ENCODE results near the gene BCAS3.
"Not testable (repeated sequence)": the region's sequence is repeated elsewhere in the genome, so short reads cannot be mapped to it uniquely, and the experiment has no call there.

BCAS3 gene

DNA sequence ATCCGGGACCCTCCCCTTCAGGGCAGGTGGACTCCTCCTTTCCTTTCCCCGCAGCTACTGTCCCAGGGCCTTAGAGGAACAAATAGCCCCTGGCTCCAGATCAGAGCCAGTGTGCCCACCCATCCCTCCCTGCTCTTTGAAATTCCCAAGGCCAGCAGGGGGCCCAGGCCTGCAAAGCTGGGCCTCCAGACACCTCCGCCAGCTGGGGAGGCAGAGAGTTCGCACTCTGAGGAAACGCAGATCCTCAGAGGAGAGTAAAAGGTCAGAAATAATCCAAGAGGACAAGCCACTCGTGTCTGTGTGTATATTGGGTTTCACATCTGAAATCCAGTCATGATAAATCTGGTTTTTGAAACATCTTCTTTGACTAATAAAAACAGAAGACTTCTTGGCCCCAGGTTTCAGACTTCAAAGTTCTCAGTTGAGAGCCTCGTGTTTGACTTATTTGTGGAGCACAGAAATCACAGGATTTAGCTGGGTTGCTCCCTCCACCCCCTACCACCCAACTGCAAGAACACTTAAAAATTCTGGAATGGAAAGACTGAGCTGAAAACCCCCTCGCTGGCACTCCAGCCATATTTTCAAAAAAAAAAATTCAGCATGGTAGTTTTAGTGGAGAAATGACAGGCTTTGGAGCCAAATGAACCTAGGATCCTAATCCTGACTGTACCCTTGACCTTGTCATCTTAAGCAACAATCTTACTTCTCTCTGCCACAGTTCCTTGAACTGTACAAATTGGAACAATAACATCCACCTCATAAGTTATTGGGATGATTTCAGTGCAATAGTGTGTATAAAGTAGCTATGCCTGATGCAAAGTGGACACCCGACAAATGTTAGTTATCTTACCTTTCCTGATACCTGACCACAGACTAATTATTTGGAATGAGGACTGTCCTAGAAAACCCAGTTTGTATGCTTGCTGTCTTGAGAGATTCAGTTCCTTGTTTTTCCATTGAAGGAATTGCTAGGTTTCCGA lies 677.5 kb downstream of the BCAS3 start:
- DNase-seq = no peak

DNA sequence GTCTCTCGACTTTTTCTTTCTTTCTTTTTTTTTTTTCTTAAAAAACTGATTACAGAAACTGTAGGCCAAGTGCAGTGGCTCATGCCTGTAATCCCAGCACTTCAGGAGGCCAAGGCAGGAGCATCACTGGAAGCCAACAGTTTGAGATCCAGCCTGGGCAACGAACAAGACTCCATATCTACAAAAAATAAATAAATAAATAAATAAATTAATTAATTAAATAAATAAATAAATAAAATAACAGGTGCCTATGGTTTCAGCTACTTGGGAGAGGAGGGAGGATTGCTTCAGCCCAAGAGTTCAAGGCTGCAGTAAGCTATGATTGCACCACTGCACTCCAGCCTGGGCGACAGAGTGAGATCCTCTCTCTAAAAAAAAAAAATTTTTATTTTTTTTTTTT lies 679.4 kb downstream of the BCAS3 start:
- DNase-seq = not testable (repeated sequence)

DNA sequence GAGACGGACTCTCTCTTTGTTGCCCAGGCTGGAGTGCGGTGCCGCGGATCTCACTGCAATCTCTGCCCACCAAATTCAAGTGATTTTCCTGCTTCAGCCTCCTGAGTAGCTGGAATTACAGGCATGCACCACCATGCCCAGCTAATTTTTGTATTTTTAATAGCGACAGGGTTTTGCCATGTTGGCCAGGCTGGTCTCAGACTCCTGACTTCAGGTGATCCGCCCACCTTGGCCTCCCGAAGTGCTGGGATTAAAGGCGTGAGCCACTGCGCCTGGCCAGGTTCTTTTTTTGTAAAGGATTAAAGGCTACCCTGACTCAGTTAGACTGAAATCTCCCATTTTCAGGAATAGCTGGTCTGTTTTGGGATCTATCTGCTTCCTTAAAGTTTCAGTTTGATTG lies 681.9 kb downstream of the BCAS3 start:
- DNase-seq = not testable (repeated sequence)

GRCh38 chr17:61360318-61360943 lies 682.8 kb downstream of the BCAS3 start:
- DNase-seq = no peak

DNA sequence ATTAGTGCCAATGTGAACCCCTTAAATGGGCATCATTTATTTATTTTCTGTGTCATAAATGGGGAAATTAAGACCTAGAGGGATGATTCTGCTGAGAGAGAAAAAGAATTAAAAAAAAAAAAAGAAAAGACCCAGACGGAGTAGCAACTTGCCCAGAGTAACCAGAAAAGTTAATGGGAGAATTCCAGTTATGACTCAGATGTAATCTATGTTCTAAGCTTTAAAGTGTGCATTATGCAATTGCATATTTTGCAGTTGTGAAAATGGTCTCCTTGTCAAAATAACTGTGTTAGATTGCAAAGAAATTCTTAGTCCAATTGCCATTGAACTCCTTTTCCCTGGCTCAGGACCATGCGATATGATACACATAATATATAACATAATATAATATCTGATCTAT lies 683.4 kb downstream of the BCAS3 start:
- no peak for DNase-seq

DNA sequence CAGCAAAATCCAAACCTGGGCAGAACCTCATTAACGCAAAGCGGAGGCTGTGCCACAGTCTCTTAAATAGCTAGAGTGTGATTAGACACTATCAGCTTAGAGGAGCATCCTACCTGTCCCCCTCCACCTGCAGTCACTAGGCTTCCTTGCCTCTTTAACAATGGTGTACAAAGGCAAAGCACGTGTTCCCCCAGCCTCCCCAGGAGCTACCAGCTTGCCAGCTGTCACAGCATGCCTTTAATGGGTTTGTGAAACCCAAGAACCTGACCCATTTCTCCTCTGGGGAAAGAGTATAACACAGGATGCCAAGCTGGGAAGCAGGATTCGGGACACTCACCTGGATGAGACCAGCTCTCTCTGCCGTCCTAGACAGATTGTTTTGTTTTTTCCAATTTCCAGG lies 684.7 kb downstream of the BCAS3 start:
- DNase-seq = no peak

- DNase-seq = no peak
Measured at GRCh38 chr17:61362852-61363600, 685.4 kb downstream of the BCAS3 start.

DNA sequence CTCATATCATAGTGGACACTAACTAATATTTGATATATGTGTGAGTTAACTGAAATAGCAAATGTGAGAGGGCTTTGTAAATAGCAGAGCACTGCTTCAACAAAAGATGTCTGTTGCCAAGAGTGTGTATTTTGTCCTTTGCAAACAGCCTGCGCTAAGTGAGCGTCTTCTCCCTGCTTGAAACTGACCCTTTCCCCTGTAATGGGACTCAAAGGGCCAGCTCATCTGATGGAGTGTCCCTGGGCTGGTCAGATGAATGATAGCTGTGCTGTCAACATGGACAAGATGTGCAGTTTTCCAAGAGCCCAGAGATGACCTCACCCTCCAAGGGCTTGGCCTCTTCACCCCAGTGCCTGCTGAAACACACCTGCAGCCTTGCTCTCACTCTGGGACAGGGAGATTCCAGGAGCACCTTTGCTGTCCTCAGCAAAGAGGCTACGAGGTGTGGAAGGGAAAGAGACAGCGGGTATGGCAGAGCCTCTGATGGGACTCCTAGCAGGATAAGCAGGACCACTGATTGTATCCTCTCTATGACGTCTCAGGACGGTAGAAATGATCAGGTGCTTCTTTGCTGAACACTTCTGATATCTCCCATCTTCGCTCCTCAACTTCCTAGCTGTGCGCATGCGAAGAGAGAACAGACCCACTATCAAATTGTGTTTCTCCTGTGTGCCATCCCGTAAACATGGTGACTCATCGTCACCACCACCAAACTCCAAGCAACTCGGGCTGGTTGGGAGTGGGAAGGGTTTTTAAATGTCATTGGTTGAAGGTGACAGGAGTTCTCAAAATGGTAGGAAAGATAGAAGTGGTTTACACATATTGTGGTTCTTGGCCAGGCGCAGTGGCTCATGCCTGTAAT lies 686.2 kb downstream of the BCAS3 start:
- DNase-seq = no peak

GRCh38 chr17:61364463-61364846 lies 686.8 kb downstream of the BCAS3 start:
- no peak for DNase-seq

- peak in 1 of 2 experiments; percentile 31 for DNase-seq
Measured at GRCh38 chr17:61366076-61366714, 688.5 kb downstream of the BCAS3 start.

DNA sequence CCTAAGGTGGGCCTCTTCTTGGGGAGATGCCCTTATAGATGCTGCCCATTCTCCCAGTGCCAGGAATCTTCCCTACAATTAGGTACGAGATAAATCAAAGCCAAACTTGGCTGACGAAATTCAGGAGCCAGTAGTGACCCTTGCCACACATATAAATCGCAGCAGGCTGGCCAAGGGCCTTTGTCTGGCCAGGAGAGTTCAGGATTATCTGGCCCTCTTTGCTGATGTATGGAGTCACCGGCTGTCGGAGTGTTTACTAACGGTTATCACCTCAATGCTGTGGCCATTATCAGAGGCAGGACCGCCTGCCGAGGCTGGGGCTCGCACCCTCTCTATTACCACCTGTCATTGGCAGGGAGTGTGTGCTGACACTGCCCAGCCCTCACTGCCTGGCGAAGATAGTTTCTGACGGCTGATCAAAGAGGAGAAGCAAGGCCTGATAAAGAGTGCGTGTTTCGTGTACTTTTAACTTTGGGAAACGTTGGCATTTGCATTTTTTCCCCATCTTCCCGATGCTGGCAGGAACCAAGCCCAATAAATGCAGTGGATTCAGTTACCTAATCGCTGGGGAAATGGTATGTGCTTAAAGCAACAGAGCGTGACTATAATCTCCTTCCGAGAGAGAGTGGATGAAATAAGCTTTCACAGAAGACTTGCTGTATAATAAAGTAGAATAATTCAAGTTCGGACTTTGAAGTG lies 689.2 kb downstream of the BCAS3 start:
- peak; percentile 64 to 65 for DNase-seq

GRCh38 chr17:61368049-61368831 lies 690.6 kb downstream of the BCAS3 start:
- DNase-seq = no peak

GRCh38 chr17:61368832-61369450 lies 691.3 kb downstream of the BCAS3 start:
- DNase-seq = no peak

- DNase-seq = no peak
Measured at GRCh38 chr17:61369751-61370150, 692.1 kb downstream of the BCAS3 start.

- no peak for DNase-seq
Measured at GRCh38 chr17:61371179-61371578, 693.5 kb downstream of the BCAS3 start.

GRCh38 chr17:61371606-61372005 lies 694.0 kb downstream of the BCAS3 start:
- no peak for DNase-seq

DNA sequence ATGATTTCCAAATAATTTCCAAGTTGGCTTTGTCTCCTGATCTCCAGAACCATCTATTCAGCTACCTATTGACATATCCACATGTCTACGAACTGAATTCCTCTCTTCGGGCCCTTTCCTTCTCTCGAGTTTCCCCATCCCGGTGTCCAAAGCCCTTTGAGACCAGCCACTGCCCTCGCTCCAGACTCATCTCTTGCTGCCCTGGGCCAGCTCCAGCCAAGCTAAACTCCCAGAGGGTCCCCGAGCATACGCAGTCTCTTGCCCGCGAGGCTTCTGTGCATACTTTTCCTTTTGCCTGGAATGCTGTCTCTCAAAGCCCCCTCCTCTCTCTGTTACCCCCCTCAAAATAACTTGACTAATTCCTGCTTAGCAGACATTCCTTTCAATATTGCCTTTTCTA lies 694.8 kb downstream of the BCAS3 start:
- DNase-seq = no peak

DNA sequence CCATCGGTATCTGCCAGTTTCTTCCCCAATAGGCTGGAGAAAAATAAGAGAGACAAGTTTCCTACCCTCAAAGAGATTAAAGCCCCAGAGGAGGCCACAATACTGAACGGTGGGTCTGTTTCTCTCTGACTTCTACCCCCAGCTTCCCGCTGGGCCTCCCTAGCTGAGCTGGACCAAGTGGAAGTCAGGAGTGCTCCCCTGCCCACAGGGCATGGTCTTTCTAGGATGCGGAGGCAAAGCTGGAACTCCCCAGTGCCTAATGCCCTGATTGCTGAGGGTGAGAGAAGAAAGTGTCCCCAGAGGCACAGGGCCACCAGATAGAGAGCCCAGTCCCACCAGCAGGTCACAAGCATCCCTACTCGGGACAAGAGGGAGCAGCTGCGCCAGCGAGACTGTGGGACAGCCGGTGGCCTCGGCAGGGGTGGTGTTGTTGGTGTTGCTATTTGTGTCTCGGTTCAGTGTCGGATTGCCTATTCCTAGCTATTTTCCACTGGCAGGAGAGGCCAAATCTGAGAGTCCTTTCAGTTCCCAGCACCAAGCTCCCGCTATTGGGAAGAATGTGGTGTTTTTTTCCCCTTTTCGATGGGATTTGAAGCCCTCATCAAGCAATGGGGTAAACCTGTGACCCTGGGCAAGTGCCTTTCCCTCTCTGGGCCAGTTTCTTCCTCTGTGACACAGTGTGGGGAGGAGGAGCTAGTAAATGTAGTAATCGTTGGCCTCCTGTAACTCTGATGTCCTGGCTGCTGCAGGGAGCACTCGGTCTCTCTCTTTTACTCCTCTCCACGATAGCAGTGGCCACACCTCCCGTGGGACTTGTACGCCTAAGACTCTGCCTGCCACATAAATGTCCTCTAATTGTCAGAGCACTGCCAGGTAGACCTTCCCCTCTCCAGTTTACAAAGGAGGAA lies 699.5 kb downstream of the BCAS3 start:
- no peak for DNase-seq

Measured in NCI-H526 (cell line).